CD4-positive, alpha-beta memory T cell (primary cell): ENCODE results near the gene P2RY4. TPM values are rescaled to one million over a fixed set of nuclear protein-coding genes. Genes with fewer than 3 reads are reported as not detected.
"Not testable (repeated sequence)": the region's sequence is repeated elsewhere in the genome, so short reads cannot be mapped to it uniquely, and the experiment has no call there.

ENCODE experiments used
- CTCF ChIA-PET: fragments of 350-600 bp; sonication (Branson Sonifier 250); formaldehyde crosslinking; loops from one replicate; lab custom pipeline; 2021; ENCODE audit warnings: inconsistent platforms; ENCODE audit not compliant: partially characterized antibody; lab: Charles Lee
- POLR2A ChIA-PET: fragments of 350-600 bp; sonication (Branson Sonifier 250); formaldehyde crosslinking; loops from one replicate; lab custom pipeline; 2021; ENCODE audit not compliant: partially characterized antibody; lab: Charles Lee
- DNase-seq, 5 donors: peaks; one replicate each; pipeline versions ENCODE4 v3.0.0 to v3.0.0-alpha.2; 2020 to 2022; ENCODE audit warnings: mixed read lengths in 1 of 5
- H3K27ac ChIP-seq: one replicate; pipeline ENCODE4 v1.7.0; 2013; ENCODE audit warnings: low read depth, low read length
- H3K27me3 ChIP-seq: 2 replicates; pipeline ENCODE4 v1.7.0; 2013; ENCODE audit warnings: mild to moderate bottlenecking, low read length, moderate library complexity; ENCODE audit not compliant: insufficient read depth
- H3K36me3 ChIP-seq: 2 replicates; pipeline ENCODE4 v1.7.0; 2013; ENCODE audit warnings: mild to moderate bottlenecking, low read length, moderate library complexity; ENCODE audit not compliant: insufficient read depth
- H3K4me1 ChIP-seq: 2 replicates; pipeline ENCODE4 v1.7.0; 2013; ENCODE audit warnings: mild to moderate bottlenecking, low read length, moderate library complexity; ENCODE audit not compliant: insufficient read depth
- H3K4me3 ChIP-seq, 2 donors: one replicate each; pipeline ENCODE4 v1.7.0; 2013; ENCODE audit warnings: low read length in 2 of 2, mild to moderate bottlenecking in 1 of 2
- H3K9me3 ChIP-seq, 2 donors: one replicate each; pipeline ENCODE4 v1.7.0; 2013; ENCODE audit warnings: low read length in 2 of 2, control low read depth in 1 of 2; ENCODE audit not compliant: control insufficient read depth in 1 of 2
- H3K27ac Mint-ChIP-seq, 7 donors: one replicate each; pipeline ENCODE4 v1.8.0; 2020 to 2021; ENCODE audit warnings: mixed read lengths in 7 of 7, mild to moderate bottlenecking in 6 of 7, inconsistent platforms in 3 of 7, moderate library complexity in 3 of 7
- H3K27me3 Mint-ChIP-seq, 2 donors: one replicate each; pipeline ENCODE4 v1.8.0; 2020 to 2021; ENCODE audit warnings: mixed read lengths in 2 of 2
- H3K36me3 Mint-ChIP-seq, 2 donors: one replicate each; pipeline ENCODE4 v1.8.0; 2020 to 2021; ENCODE audit warnings: mixed read lengths in 2 of 2, inconsistent platforms in 1 of 2, mild to moderate bottlenecking in 1 of 2
- H3K4me1 Mint-ChIP-seq, 4 donors: one replicate each; pipeline ENCODE4 v1.8.0; 2020 to 2021; ENCODE audit warnings: mixed read lengths in 4 of 4, mild to moderate bottlenecking in 1 of 4
- H3K4me3 Mint-ChIP-seq, 8 donors: one replicate each; pipeline ENCODE4 v1.8.0; 2020 to 2021; ENCODE audit warnings: mixed read lengths in 8 of 8, mild to moderate bottlenecking in 7 of 8, moderate library complexity in 6 of 8, inconsistent platforms in 3 of 8
- H3K9me3 Mint-ChIP-seq, 8 donors: one replicate each; pipeline ENCODE4 v1.8.0; 2020 to 2021; ENCODE audit warnings: mixed read lengths in 8 of 8, mild to moderate bottlenecking in 5 of 8, inconsistent platforms in 3 of 8, moderate library complexity in 1 of 8
- intact Hi-C: fragments of 100-400 bp; cut with micrococcal nuclease; formaldehyde crosslinking; loops from one replicate; pipeline ENCODE4 v1.15.1; 2023
- polyA plus RNA-seq, 2 donors: library from polyadenylated mRNA; unstranded; fragments of 300-500 nt; fragmentation: Illumina TruSeq; gene quantifications; one replicate each; pipeline ENCODE4 v1.2.3, GENCODE V29; 2021
- total RNA-seq, 2 experiments: library from RNA; stranded (reverse); gene quantifications; one replicate each; pipeline ENCODE4 v1.2.3, GENCODE V29; 2021

P2RY4 gene
- total and polyA plus RNA-seq, 4 experiments from 2014 or later, result 0.35 TPM; not detected in 3

GRCh38 chrX:70219938-70220764 lies 39.9 kb downstream of the P2RY4 start:
- CTCF ChIA-PET, result no interaction called here
- no peaks in the 10 kb centered on the region for H3K27me3 ChIP-seq
- H3K4me3 ChIP-seq, result no peak overlapping the region
- no peak for DNase-seq
- Mint-ChIP-seq H3K4me1 (no peaks in the 10 kb centered on the region), H3K36me3 (no peaks in the 10 kb centered on the region), H3K27ac (no peak overlapping the region), H3K9me3 (no peaks in the 10 kb centered on the region), H3K4me3 (no peak overlapping the region), H3K27me3 (no peaks in the 10 kb centered on the region)
- H3K36me3 ChIP-seq, result no peaks in the 10 kb centered on the region
- intact Hi-C loops, result no loop called here
- POLR2A ChIA-PET, result no interaction called here
- no peaks in the 10 kb centered on the region for H3K9me3 ChIP-seq
- no peaks in the 10 kb centered on the region for H3K4me1 ChIP-seq
- H3K27ac ChIP-seq, result no peak overlapping the region

GRCh38 chrX:70209570-70209969 lies 50.4 kb downstream of the P2RY4 start:
- H3K4me3 Mint-ChIP-seq, POLR2A ChIA-PET, H3K4me1 Mint-ChIP-seq, H3K36me3 ChIP-seq, H3K4me1 ChIP-seq, CTCF ChIA-PET, H3K27me3 Mint-ChIP-seq, H3K27me3 ChIP-seq, H3K36me3 Mint-ChIP-seq, H3K4me3 ChIP-seq, H3K27ac ChIP-seq, H3K27ac Mint-ChIP-seq, intact Hi-C loops, H3K9me3 ChIP-seq, DNase-seq: not testable (repeated sequence)
- H3K9me3 Mint-ChIP-seq, result peaks cover 0 to 11% (median 1%) of the 10 kb centered on the region in 8 donors

GRCh38 chrX:70208479-70208878 lies 51.5 kb downstream of the P2RY4 start:
- DNase-seq, result no peak
- Histone ChIP-seq H3K9me3 (no peaks in the 10 kb centered on the region), H3K4me3 (no peak overlapping the region), H3K36me3 (no peaks in the 10 kb centered on the region), H3K4me1 (no peaks in the 10 kb centered on the region), H3K27me3 (no peaks in the 10 kb centered on the region), H3K27ac (no peak overlapping the region)
- H3K9me3 Mint-ChIP-seq, result peaks cover 0 to 11% (median 1%) of the 10 kb centered on the region in 8 donors
- H3K36me3 Mint-ChIP-seq, result no peaks in the 10 kb centered on the region
- no peak overlapping the region for H3K27ac Mint-ChIP-seq
- POLR2A ChIA-PET, result no interaction called here
- H3K27me3 Mint-ChIP-seq, result peaks cover 1 to 2% of the 10 kb centered on the region in 2 donors
- CTCF ChIA-PET, result no interaction called here
- no peak overlapping the region for H3K4me3 Mint-ChIP-seq
- no peaks in the 10 kb centered on the region for H3K4me1 Mint-ChIP-seq
- intact Hi-C loops, result no loop called here

Other genes with a start within 250 kb of the P2RY4 start
- not detected for gene AWAT2, start 210.3 kb downstream of the P2RY4 start, total RNA-seq
- gene AWAT2, start 210.3 kb downstream of the P2RY4 start, polyA plus RNA-seq, result not detected
- gene OTUD6A, start 197.7 kb downstream of the P2RY4 start, total RNA-seq, result not detected
- gene OTUD6A, start 197.7 kb downstream of the P2RY4 start, polyA plus RNA-seq, result not detected
- 10 to 100 TPM; 60.8 to 66.2 TPM for gene IGBP1, start 126.8 kb downstream of the P2RY4 start, total RNA-seq
- gene IGBP1, start 126.8 kb downstream of the P2RY4 start, polyA plus RNA-seq, result 10 to 100 TPM; 56.3 to 60.7 TPM
- not detected for gene DGAT2L6, start 82.7 kb downstream of the P2RY4 start, total RNA-seq
- not detected for gene DGAT2L6, start 82.7 kb downstream of the P2RY4 start, polyA plus RNA-seq
- not detected for gene AWAT1, start 25.5 kb downstream of the P2RY4 start, total RNA-seq
- gene AWAT1, start 25.5 kb downstream of the P2RY4 start, polyA plus RNA-seq, result not detected
- gene ARR3, start 8.1 kb upstream of the P2RY4 start, total RNA-seq, result not detected
- not detected for gene ARR3, start 8.1 kb upstream of the P2RY4 start, polyA plus RNA-seq
- not detected for gene RAB41, start 22.0 kb upstream of the P2RY4 start, total RNA-seq
- not detected for gene RAB41, start 22.0 kb upstream of the P2RY4 start, polyA plus RNA-seq
- gene PDZD11, start 29.7 kb upstream of the P2RY4 start, total RNA-seq, result 10 to 100 TPM; 12.7 to 12.9 TPM
- gene PDZD11, start 29.7 kb upstream of the P2RY4 start, polyA plus RNA-seq, result 10 to 100 TPM; 38.9 to 52.3 TPM
- gene KIF4A, start 29.9 kb upstream of the P2RY4 start, total RNA-seq, result under 1 TPM; 0.08 to 0.17 TPM
- gene KIF4A, start 29.9 kb upstream of the P2RY4 start, polyA plus RNA-seq, result not detected
- gene GDPD2, start 163.1 kb upstream of the P2RY4 start, total RNA-seq, result not detected
- not detected for gene GDPD2, start 163.1 kb upstream of the P2RY4 start, polyA plus RNA-seq
- gene DLG3, start 184.6 kb upstream of the P2RY4 start, total RNA-seq, result 10 to 100 TPM; 12.4 to 14.2 TPM
- gene DLG3, start 184.6 kb upstream of the P2RY4 start, polyA plus RNA-seq, result 10 to 100 TPM in 1 of 2 donors, 1 to 10 TPM in 1; 5.3 to 11.6 TPM